LoVo (cell line): Measurements from ENCODE around the gene TEX29.
A peak's percentile ranks its signal among the peaks of the same experiment; 100 is the strongest.

ENCODE experiments used
- DNase-seq: peaks from one replicate; pipeline ENCODE4 v3.0.0-alpha.2; 2016; ENCODE audit warnings: low spot score

The TEX29 gene

GRCh38 chr13:111322001-111322915 lies 1.8 kb downstream of the TEX29 start:
- DNase-seq = no peak

- no peak for DNase-seq
Measured at GRCh38 chr13:111322916-111323331, 2.5 kb downstream of the TEX29 start.

GRCh38 chr13:111323549-111323948 lies 3.1 kb downstream of the TEX29 start:
- DNase-seq = no peak

GRCh38 chr13:111323950-111324651 lies 3.7 kb downstream of the TEX29 start:
- DNase-seq = no peak

GRCh38 chr13:111324736-111325135 lies 4.3 kb downstream of the TEX29 start:
- no peak for DNase-seq

DNA sequence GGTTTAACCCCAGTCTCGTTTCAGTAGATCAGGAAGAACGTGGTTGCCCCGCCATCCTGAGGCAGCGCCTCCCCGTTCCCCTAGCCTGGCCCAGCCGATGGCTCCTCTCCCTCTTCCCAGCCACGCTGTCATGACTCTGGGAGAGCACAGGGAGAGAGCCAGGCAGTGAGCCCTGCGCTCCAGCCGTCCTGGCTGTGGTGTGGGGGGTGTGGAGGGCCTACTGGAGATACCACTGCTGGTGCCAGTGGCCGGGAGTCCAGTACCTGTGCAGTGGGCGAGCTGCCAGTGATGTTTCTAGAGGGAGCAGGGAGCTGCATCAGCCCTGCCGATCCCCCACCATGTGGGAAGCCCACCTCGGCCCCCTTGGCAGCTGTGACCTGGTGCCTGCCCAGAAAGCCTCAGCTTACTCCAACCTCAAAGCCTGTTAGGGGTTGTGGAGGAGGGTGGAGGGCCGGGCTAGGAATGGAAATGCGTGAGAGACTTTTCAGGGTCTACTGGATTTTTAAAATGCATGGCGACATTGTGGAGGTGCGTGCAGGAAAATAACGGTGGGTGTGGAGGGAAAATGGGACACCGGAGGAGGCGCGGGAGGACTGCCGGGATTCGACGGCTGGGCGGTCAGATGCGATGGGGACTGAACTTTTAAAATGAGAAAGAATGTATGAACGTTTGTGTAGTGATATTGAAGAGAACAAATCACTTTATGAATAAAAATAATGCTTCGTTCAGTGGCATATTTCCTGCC lies 4.9 kb downstream of the TEX29 start:
- no peak for DNase-seq

- DNase-seq = no peak
Measured at GRCh38 chr13:111325941-111326620, 5.6 kb downstream of the TEX29 start.

DNA sequence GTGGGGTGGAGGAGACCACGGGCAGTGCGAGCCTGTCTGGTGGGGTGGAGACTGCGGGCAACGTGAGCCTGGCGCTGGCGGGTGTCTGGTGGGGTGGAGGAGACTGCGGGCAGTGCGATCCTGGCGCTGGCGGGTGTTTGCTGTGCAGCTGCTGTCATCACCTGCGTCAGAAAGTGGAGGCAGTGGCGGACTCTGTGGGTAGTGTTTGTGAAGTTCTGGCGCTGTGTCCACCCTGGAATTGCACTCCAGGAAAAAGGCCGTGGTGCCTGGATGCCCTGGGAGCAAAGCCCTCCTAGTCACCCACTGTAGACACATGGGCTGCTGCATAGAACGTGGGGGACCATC lies 6.2 kb downstream of the TEX29 start:
- peak; percentile 4 for DNase-seq

DNA sequence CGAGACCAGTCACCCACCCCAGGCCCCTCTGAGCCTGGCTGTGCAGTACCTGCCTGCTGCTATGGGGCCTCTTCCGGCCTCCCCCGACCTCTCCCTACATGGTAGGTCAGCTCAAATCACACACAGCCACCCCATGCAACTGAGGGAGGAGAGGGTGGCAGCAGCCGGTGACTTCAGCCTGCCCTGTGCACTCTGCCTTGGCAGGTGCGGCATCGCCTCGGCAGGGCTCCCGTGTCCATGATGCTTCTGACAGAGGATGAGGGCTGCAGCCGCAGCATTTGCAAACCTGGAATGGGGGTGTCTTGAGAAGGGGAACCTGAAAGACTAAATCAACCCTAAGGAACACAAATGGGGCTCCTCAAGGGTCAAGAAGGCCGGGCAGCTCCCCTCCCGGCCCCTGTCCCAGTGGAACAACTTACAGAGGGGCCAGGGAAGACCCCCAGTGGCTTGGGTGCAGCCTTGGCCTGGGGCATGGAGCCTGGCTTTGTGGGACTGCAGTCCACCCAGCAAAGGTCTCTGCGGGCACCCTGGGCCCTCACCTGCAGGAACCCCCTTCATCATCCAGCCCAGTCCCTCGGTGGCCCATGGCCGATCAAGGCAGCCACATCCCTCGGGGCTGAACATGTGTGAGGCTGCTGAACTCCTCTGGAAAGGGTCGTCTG lies 6.7 kb downstream of the TEX29 start:
- DNase-seq = no peak

DNA sequence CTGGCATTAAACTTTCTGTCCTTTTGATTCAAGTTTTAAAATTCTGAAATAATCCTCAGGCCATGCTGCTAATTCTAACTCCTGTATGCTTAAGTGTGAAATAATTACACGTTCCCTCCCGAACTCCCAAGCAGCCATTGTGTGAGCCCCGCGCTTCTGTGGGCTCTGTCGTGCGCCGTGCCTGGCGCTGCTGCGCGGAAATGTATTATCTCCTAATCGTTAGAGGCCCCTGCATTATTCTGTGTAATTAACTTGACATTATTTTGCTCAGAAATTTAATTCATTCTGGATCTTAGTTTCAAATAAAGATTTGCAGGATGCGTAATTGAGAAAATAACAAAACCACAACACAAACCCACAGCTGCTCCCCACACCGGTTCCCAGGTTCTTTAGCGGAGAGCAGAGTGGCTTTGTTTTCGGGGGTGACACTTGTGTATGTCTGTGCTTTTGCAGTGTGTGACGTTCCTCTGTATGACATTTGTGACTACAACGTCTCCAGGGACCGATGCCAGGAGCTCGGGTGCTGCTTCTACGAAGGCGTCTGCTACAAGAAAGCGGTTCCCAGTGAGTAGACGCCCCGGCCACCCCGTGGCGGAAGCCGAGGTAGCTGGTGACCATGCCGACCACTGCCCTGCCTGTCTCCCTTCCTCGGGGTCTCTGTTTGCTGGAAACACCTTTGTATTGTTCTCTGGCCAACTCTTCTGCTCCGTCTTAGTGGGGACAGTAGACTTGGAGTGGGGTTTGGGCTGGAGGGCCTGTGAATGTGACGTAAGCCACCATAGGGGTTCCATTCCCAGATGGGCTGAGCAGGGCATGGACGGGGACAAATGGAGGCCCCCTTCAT lies 7.5 kb downstream of the TEX29 start:
- DNase-seq = no peak

DNA sequence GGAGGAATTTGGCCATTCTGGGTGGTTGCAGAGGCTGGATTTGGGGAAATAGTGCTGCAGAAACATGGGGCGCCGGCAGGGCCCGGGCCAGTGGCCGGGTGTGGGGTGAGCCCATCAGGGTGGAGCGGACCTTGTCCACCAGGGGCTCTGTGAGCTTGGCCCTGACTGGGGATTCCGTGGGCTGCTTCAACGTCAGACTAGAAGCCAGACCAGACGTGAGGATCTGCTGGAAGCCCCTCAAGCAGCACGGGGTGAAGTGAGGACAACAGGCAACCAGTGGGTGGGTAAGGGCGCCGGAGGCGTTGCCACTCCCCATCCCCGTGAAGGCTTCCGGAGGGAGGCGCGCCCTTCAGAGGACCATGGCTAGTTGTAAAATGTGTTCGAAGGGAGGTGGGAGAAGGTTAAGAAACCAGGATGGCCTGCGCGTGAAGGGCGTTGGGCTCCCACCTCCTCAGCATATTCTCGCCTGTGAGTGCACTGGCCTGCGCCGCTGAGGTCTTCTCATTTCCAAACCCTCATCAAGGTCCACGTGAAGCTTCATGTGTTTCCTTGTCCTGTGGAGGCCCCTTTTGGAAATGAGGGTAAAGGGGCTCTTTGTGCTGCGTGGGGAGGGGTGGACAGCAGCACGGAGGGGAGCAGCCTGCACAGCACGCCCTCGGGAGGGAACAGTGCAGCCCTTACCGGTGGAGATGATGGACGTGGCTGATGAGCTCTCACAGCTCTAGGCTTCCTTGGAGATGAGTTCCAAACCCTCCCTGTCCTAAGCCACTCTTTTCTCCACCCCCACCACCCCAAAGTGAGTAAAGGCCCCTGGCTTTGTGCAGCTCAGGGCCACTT lies 8.3 kb downstream of the TEX29 start:
- DNase-seq = no peak

- no peak for DNase-seq
Measured at GRCh38 chr13:111329641-111330040, 9.2 kb downstream of the TEX29 start.

GRCh38 chr13:111330066-111330610 lies 9.7 kb downstream of the TEX29 start:
- DNase-seq = no peak

GRCh38 chr13:111335298-111335697 lies 14.9 kb downstream of the TEX29 start:
- no peak for DNase-seq

DNA sequence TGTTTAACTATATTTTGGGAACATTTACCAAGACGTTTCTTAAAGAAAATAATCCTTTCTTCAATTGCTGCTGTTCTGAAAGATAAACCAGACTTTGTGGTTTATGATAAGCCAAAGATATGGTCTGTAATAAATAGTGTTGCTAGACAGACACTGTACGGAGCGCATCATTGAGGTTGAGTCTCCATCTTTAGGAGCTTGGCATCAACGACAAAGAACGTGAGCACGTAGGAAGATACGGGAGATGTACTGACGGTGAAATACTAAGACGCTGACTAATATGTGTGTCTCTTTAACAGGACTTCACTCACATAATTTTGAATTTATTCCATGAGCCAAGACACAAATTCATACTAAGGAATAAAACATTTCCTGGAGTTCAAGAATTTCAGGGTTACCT lies 16.2 kb downstream of the TEX29 start:
- DNase-seq = no peak

DNA sequence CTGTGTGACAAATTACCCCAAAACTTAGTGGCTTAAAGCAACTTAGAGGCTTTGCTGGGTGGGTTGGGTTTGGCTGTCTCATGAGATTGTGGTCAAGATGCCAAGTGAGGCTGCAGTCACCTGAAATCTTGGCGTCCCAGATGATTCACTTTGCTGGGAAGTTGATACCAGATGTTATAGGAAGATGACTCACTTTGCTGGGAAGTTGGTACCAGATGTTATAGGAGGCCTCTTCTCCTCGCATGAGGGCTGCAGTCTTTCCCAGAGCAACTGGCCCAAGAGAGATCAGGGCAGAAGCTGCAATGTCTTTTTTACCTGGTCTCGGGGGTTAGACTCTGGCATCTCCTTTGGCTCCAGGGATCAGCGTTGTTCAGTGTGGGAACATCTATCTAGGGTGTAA lies 16.8 kb downstream of the TEX29 start:
- DNase-seq = no peak

- DNase-seq = no peak
Measured at GRCh38 chr13:111337741-111338140, 17.3 kb downstream of the TEX29 start.

GRCh38 chr13:111338841-111339240 lies 18.4 kb downstream of the TEX29 start:
- no peak for DNase-seq

DNA sequence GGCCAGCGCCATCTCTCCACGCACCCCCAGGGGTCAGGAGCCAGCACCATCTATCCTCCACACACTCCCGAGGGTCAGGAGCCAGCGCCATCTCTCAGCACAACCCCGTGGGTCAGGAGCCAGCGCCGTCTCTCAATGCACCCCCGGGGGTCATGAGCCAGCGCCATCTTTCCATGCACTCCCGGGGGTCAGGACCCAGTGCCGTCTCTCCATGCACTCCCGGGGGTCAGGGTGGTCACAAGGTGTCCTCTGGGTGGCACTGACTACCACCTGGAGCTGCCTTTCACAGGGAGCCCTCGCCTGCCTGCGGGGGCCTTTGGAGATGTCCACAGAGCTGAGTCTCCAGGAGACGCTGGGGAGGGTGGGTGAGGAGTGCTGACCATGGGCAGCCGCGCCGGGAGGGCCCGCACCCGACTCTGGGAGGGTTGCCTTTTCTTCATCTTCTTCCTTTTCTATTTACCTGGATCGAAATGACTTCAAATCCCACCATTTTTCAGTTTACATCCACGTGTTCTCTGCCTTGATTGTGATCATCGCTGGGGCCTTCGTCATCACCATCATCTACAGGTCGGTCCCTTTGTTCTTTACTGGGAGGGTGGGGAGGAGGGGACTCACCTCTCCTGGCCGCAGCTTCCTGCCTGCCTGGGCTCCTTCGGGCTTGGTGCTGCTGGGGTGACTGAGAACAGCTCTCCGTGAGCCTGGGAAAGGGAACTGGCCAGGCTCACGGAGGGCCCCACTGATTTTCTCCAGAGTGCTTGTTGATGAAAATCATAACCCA lies 19.1 kb downstream of the TEX29 start:
- DNase-seq = no peak
